OCI-LY7 (cell line): Measurements from ENCODE around the gene CHST10. TPM values are rescaled to one million over a fixed set of nuclear protein-coding genes. Genes with fewer than 3 reads are reported as not detected.
"Not testable (repeated sequence)": the region's sequence is repeated elsewhere in the genome, so short reads cannot be mapped to it uniquely, and the experiment has no call there.

Source experiments
- Bru-seq: library from RNA; stranded (reverse); fragments of 400-500 nt; gene quantifications from one replicate; lab custom pipeline; 2021; lab: Mats Ljungman, UMichigan
- BruChase-seq, 2 experiments: library from RNA; stranded (reverse); fragments of 400-500 nt; gene quantifications; one replicate each; lab custom pipeline; 2021; lab: Mats Ljungman, UMichigan
- BruUV-seq: library from RNA; stranded (reverse); fragments of 400-500 nt; replicated peaks from 2 replicates; lab custom pipeline; 2021; lab: Mats Ljungman, UMichigan
- CTCF ChIA-PET: fragments of 300-600 bp; sonication (Branson Sonifier 250); formaldehyde crosslinking; loops from one replicate; lab custom pipeline; 2022; ENCODE audit warnings: antibody characterized with exemption; ENCODE audit not compliant: unreplicated experiment; lab: Charles Lee
- POLR2A ChIA-PET: fragments of 300-600 bp; sonication (Branson Sonifier 250); formaldehyde crosslinking; loops from one replicate; lab custom pipeline; 2022; ENCODE audit warnings: antibody characterized with exemption; lab: Charles Lee
- DNase-seq: peaks from one replicate; pipeline ENCODE4 v3.0.0-alpha.2; 2015; ENCODE audit warnings: low spot score
- H2AFZ ChIP-seq: fragments of 200-600 bp; sonication (generic), shearing (Covaris generic); 2 replicates; pipeline ENCODE4 v1.6.1; 2014; ENCODE audit warnings: mild to moderate bottlenecking, antibody characterized with exemption, low read length, moderate library complexity
- H3K27ac ChIP-seq: fragments of 200-600 bp; sonication (generic); 2 replicates; pipeline ENCODE4 v1.5.1; 2014; ENCODE audit warnings: mixed run types, low read depth, mild to moderate bottlenecking, moderate library complexity, low read length, inconsistent platforms; ENCODE audit not compliant: poor library complexity, severe bottlenecking
- H3K36me3 ChIP-seq: fragments of 200-600 bp; sonication (generic); 2 replicates; pipeline ENCODE4 v1.6.1; 2014; ENCODE audit warnings: mild to moderate bottlenecking, antibody characterized with exemption, low read length, moderate library complexity, mixed read lengths; ENCODE audit not compliant: insufficient read depth
- H3K4me1 ChIP-seq: fragments of 200-600 bp; sonication (generic); 2 replicates; pipeline ENCODE4 v1.5.1; 2014; ENCODE audit warnings: mild to moderate bottlenecking, low read length; ENCODE audit not compliant: insufficient read depth, poor library complexity, severe bottlenecking
- H3K4me2 ChIP-seq: fragments of 200-600 bp; sonication (generic); 2 replicates; pipeline ENCODE4 v1.6.1; 2014; ENCODE audit warnings: mild to moderate bottlenecking, low read length
- H3K4me3 ChIP-seq: fragments of 200-600 bp; sonication (generic); 2 replicates; pipeline ENCODE4 v1.5.1; 2014; ENCODE audit warnings: mild to moderate bottlenecking, low read depth, low read length; ENCODE audit not compliant: poor library complexity, severe bottlenecking
- H3K79me2 ChIP-seq: fragments of 200-600 bp; sonication (generic); 2 replicates; pipeline ENCODE4 v1.6.1; 2016; ENCODE audit warnings: low read depth, mild to moderate bottlenecking, low read length, moderate library complexity, mixed read lengths; ENCODE audit not compliant: insufficient read depth
- H3K9me2 ChIP-seq: fragments of 200-600 bp; sonication (generic); 2 replicates; pipeline ENCODE4 v1.6.1; 2016; ENCODE audit warnings: mild to moderate bottlenecking, low read length, mixed read lengths; ENCODE audit not compliant: insufficient read depth
- H3K9me3 ChIP-seq: fragments of 200-600 bp; sonication (generic); 2 replicates; pipeline ENCODE4 v1.6.1; 2014; ENCODE audit warnings: mild to moderate bottlenecking, mixed run types, low read length, mixed read lengths
- H4K20me1 ChIP-seq: fragments of 200-600 bp; sonication (generic); 2 replicates; pipeline ENCODE4 v1.6.1; 2014; ENCODE audit warnings: mild to moderate bottlenecking, antibody characterized with exemption, low read length, moderate library complexity, mixed read lengths; ENCODE audit not compliant: insufficient read depth
- EZH2phosphoT487 ChIP-seq: fragments of 200-600 bp; sonication (generic); IDR thresholded peaks from 2 replicates; pipeline ENCODE4 v1.6.1; 2018; ENCODE audit warnings: low read depth, borderline replicate concordance, mild to moderate bottlenecking, mixed run types, antibody characterized with exemption, low read length, moderate library complexity, mixed read lengths
- intact Hi-C: fragments of 100-400 bp; cut with micrococcal nuclease; formaldehyde crosslinking; loops from one replicate; pipeline ENCODE4 v1.10.0; 2022; ENCODE audit not compliant: unreplicated experiment
- long read RNA-seq: library from polyadenylated mRNA; stranded (forward); transcript quantifications from one replicate; pipeline ENCODE4 v2.0.0, GENCODE V29; 2022
- total RNA-seq, 2 experiments: library from RNA; depleted of rRNA in 1 of 2; stranded (reverse); fragments of >200 nt in 1 of 2; shearing (Covaris generic) in 1 of 2; gene quantifications; 2 replicates each; pipeline ENCODE4 v1.2.3, GENCODE V29; 2014 to 2022
- TF ChIP-seq, protein P1 (sequence below): fragments of 200-600 bp; sonication (generic); conservative IDR thresholded peaks from 2 replicates; pipeline ENCODE4 v1.5.1; 2014; ENCODE audit warnings: mild to moderate bottlenecking, antibody characterized with exemption, low read length, moderate library complexity, mixed read lengths

The CHST10 gene, protein sequence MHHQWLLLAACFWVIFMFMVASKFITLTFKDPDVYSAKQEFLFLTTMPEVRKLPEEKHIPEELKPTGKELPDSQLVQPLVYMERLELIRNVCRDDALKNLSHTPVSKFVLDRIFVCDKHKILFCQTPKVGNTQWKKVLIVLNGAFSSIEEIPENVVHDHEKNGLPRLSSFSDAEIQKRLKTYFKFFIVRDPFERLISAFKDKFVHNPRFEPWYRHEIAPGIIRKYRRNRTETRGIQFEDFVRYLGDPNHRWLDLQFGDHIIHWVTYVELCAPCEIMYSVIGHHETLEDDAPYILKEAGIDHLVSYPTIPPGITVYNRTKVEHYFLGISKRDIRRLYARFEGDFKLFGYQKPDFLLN
- total RNA-seq (2014; rRNA removed; shearing (Covaris generic)) = 12.8 and 19.1 TPM in 2 replicates
- 13.5 and 15.0 TPM in 2 replicates for total RNA-seq (2022)
- percentile 59 among the genes with signal in this experiment for Bru-seq, nascent RNA
- BruChase-seq, experiment 1, labeled RNA remaining after a 6-hour chase = percentile 49 among the genes with signal in this experiment
- BruChase-seq, experiment 2, labeled RNA remaining after a 2-hour chase = percentile 58 among the genes with signal in this experiment
- long read RNA-seq, transcript CHST10-201 (7 exons, 2,842 nt) = major isoform, 27 of 54 reads
- long read RNA-seq, partial matches to known transcripts = 6 of 54 reads
- long read RNA-seq, other reads (novel, unspliced or antisense) = 21 of 54 reads

- peaks cover 14% of the 10 kb centered on the region for H3K4me1 ChIP-seq
- no peaks in the 10 kb centered on the region for H3K9me3 ChIP-seq
- intact Hi-C loops = loop anchor here (1.0 kb wide), 2 partner anchors 23 to 145 kb away; partner anchors contain the start of gene PDCL3
- peak; percentile 78 for DNase-seq
- ChIA-PET CTCF (interaction anchor here (1.1 kb wide), 1 partner anchor 8 kb away, joined by 4 read pairs; no protein-coding TSS in a partner anchor), POLR2A (interaction anchor here (0.6 to 1.4 kb wide), 4 partner anchors 23 to 745 kb away, joined by 3 to 6 read pairs (median 4); partner anchors contain the start of gene PDCL3)
- TF ChIP-seq, protein P1, sequence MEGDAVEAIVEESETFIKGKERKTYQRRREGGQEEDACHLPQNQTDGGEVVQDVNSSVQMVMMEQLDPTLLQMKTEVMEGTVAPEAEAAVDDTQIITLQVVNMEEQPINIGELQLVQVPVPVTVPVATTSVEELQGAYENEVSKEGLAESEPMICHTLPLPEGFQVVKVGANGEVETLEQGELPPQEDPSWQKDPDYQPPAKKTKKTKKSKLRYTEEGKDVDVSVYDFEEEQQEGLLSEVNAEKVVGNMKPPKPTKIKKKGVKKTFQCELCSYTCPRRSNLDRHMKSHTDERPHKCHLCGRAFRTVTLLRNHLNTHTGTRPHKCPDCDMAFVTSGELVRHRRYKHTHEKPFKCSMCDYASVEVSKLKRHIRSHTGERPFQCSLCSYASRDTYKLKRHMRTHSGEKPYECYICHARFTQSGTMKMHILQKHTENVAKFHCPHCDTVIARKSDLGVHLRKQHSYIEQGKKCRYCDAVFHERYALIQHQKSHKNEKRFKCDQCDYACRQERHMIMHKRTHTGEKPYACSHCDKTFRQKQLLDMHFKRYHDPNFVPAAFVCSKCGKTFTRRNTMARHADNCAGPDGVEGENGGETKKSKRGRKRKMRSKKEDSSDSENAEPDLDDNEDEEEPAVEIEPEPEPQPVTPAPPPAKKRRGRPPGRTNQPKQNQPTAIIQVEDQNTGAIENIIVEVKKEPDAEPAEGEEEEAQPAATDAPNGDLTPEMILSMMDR = no peak
- TF ChIP-seq EZH2phosphoT487 = no peak
- no peaks in the 10 kb centered on the region for H4K20me1 ChIP-seq
- H3K79me2 ChIP-seq = peaks cover 13% of the 10 kb centered on the region; the same call in 1 of the 2 replicates
- peak within 1 kb of the TSS; percentile 97 for H2AFZ ChIP-seq
- peak within 1 kb of the TSS; percentile 98 for H3K4me2 ChIP-seq
- H3K27ac ChIP-seq = peak within 1 kb of the TSS; percentile 18
- no peaks in the 10 kb centered on the region for H3K9me2 ChIP-seq
- peak within 1 kb of the TSS; percentile 93 for H3K4me3 ChIP-seq
- H3K36me3 ChIP-seq = peaks cover 21% of the 10 kb centered on the region
- BruUV-seq = no TSS peak
Observed at GRCh38 chr2:100416935-100417710, at the start of gene CHST10. Gene CHST10, minus strand, starts transcription at chr2:100417668. Its CDS starts 10,993 bp downstream, at chr2:100406675.

GRCh38 chr2:100460904-100461530 is 43.5 kb upstream of the CHST10 start:
- no TSS peak for BruUV-seq

GRCh38 chr2:100456357-100456756 is 38.9 kb upstream of the CHST10 start:
- H2AFZ ChIP-seq, H3K27ac ChIP-seq, intact Hi-C loops, H3K4me1 ChIP-seq, BruUV-seq, H3K9me2 ChIP-seq, H3K4me3 ChIP-seq, H3K36me3 ChIP-seq, H3K4me2 ChIP-seq, H3K79me2 ChIP-seq, CTCF ChIA-PET, H4K20me1 ChIP-seq: not testable (repeated sequence)
- POLR2A ChIA-PET = interaction anchor here (0.7 kb wide), 1 partner anchor 153 kb away, joined by 3 read pairs; no protein-coding TSS in a partner anchor
- peaks cover 24% of the 10 kb centered on the region for H3K9me3 ChIP-seq
- peak; percentile 49 for DNase-seq

More at GRCh38 chr2:100460904-100461530, 43.5 kb upstream of the CHST10 start:
- intact Hi-C loops = no loop called here
- Histone ChIP-seq H3K4me1 (no peaks in the 10 kb centered on the region), H3K4me3 (no peak overlapping the region), H3K36me3 (no peaks in the 10 kb centered on the region), H3K79me2 (no peaks in the 10 kb centered on the region), H2AFZ (no peak overlapping the region), H3K4me2 (no peak overlapping the region), H3K27ac (no peak overlapping the region), H3K9me3 (peaks cover 20% of the 10 kb centered on the region; the same call in 1 of the 2 replicates), H3K9me2 (no peaks in the 10 kb centered on the region), H4K20me1 (no peaks in the 10 kb centered on the region)
- ChIA-PET CTCF (no interaction called here), POLR2A (interaction anchor here (0.5 kb wide), 1 partner anchor 121 kb away, joined by 8 read pairs; no protein-coding TSS in a partner anchor)
- TF ChIP-seq EZH2phosphoT487 = no peak
- TF ChIP-seq, protein P1 = no peak
- no peak for DNase-seq
